Endothelial cell (in vitro differentiated cells): ENCODE measurements around the gene ZNF497. TPM values are rescaled to one million over a fixed set of nuclear protein-coding genes. Genes with fewer than 3 reads are reported as not detected.

Experiments
- DNase-seq: peaks from one replicate; pipeline ENCODE4 v3.0.0; 2021; ENCODE audit warnings: low spot score
- H3K27ac Mint-ChIP-seq: one replicate; pipeline ENCODE4 v1.8.0; 2021; ENCODE audit warnings: mixed read lengths, inconsistent platforms; ENCODE audit not compliant: unreplicated experiment
- H3K27me3 Mint-ChIP-seq: one replicate; pipeline ENCODE4 v1.8.0; 2021; ENCODE audit warnings: mild to moderate bottlenecking, moderate library complexity, mixed read lengths, inconsistent platforms; ENCODE audit not compliant: unreplicated experiment
- H3K36me3 Mint-ChIP-seq: one replicate; pipeline ENCODE4 v1.8.0; 2021; ENCODE audit warnings: mild to moderate bottlenecking, low read depth, mixed read lengths, inconsistent platforms; ENCODE audit not compliant: unreplicated experiment
- H3K4me1 Mint-ChIP-seq: one replicate; pipeline ENCODE4 v1.8.0; 2021; ENCODE audit warnings: mild to moderate bottlenecking, mixed read lengths, inconsistent platforms; ENCODE audit not compliant: unreplicated experiment
- H3K4me3 Mint-ChIP-seq: one replicate; pipeline ENCODE4 v1.8.0; 2021; ENCODE audit warnings: mild to moderate bottlenecking, mixed read lengths, inconsistent platforms; ENCODE audit not compliant: unreplicated experiment
- H3K9me3 Mint-ChIP-seq: one replicate; pipeline ENCODE4 v1.8.0; 2021; ENCODE audit warnings: mixed read lengths, inconsistent platforms; ENCODE audit not compliant: unreplicated experiment
- total RNA-seq: library from RNA; stranded (reverse); fragmentation: NEBNext Ultra II Directional; extraction: Animal tissue kit (Norgen Biotek cat#: 25700); gene quantifications from one replicate; pipeline ENCODE4 v1.2.1, GENCODE V29; 2021; ENCODE audit not compliant: unreplicated experiment
- TF ChIP-seq, protein P1 (sequence below): fragments of 200-600 bp; sonication (generic); IDR thresholded peaks from one replicate; pipeline ENCODE4 v1.5.0; 2021; ENCODE audit warnings: antibody characterized with exemption; ENCODE audit not compliant: unreplicated experiment

The ZNF497 gene
- total RNA-seq, 1 donor from 2014 or later = 3.6 TPM

GRCh38 chr19:58326501-58326913 lies 36.0 kb downstream of the ZNF497 start:
- no peak for DNase-seq
- Mint-ChIP-seq H3K4me3 (no peak overlapping the region), H3K4me1 (peaks cover 7% of the 10 kb centered on the region), H3K27me3 (peaks cover 5% of the 10 kb centered on the region), H3K9me3 (no peaks in the 10 kb centered on the region), H3K36me3 (peaks cover 17% of the 10 kb centered on the region), H3K27ac (no peak overlapping the region)
- TF ChIP-seq, protein P1, sequence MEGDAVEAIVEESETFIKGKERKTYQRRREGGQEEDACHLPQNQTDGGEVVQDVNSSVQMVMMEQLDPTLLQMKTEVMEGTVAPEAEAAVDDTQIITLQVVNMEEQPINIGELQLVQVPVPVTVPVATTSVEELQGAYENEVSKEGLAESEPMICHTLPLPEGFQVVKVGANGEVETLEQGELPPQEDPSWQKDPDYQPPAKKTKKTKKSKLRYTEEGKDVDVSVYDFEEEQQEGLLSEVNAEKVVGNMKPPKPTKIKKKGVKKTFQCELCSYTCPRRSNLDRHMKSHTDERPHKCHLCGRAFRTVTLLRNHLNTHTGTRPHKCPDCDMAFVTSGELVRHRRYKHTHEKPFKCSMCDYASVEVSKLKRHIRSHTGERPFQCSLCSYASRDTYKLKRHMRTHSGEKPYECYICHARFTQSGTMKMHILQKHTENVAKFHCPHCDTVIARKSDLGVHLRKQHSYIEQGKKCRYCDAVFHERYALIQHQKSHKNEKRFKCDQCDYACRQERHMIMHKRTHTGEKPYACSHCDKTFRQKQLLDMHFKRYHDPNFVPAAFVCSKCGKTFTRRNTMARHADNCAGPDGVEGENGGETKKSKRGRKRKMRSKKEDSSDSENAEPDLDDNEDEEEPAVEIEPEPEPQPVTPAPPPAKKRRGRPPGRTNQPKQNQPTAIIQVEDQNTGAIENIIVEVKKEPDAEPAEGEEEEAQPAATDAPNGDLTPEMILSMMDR = no peak

- TF ChIP-seq, protein P1 = no peak
- no peak for DNase-seq
- Mint-ChIP-seq H3K4me1 (peaks cover 7% of the 10 kb centered on the region), H3K4me3 (no peak overlapping the region), H3K27me3 (peaks cover 5% of the 10 kb centered on the region), H3K27ac (no peak overlapping the region), H3K9me3 (no peaks in the 10 kb centered on the region), H3K36me3 (peaks cover 14% of the 10 kb centered on the region)
Observed at GRCh38 chr19:58325311-58326022, 37.1 kb downstream of the ZNF497 start.

DNA sequence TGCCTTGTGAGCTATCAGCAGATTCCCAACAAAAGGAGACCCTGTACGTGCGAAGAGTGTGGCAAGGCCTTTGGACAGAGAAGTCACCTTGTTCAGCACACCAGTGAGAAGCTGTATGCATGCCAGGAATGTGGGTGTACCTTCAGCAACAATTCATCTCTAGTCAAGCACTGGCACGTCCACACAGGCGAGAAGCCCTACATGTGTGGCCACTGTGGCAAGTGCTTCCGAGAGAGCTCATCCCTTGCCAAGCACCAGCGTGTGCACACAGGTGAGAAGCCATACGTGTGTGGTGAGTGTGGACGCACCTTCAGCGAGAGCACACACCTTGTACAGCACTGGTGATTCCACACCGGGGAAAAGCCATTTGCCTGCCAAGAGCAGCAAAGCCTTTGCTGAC lies 43.3 kb downstream of the ZNF497 start:
- TF ChIP-seq, protein P1 = no peak
- no peak overlapping the region for H3K27ac Mint-ChIP-seq
- DNase-seq = no peak
- no peaks in the 10 kb centered on the region for H3K9me3 Mint-ChIP-seq
- no peaks in the 10 kb centered on the region for H3K4me1 Mint-ChIP-seq
- peaks cover 9% of the 10 kb centered on the region for H3K27me3 Mint-ChIP-seq
- peaks cover 22% of the 10 kb centered on the region for H3K36me3 Mint-ChIP-seq
- H3K4me3 Mint-ChIP-seq = no peak overlapping the region

DNA sequence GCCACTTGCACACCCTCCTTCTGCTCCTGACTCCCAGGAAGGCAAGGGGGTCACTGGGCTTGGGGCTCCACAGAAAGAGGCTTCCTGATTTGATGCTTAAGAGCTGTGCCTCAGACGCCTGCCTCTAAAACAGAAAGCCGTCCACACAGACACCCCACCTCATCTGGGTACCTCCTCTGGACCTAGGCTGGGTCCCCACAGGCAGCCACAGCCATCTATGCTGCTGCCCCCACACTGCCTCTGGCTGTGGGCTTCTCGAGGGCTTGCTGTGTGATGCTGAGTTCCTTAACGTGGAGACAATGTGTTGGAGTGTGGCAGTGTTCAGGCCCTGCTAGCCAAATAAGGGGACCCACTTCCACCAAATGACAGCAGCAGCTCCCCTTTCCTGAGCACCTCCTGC lies 44.3 kb downstream of the ZNF497 start:
- DNase-seq = no peak
- Mint-ChIP-seq H3K27ac (no peak overlapping the region), H3K36me3 (peaks cover 24% of the 10 kb centered on the region), H3K27me3 (peaks cover 9% of the 10 kb centered on the region), H3K4me3 (no peak overlapping the region), H3K4me1 (no peaks in the 10 kb centered on the region), H3K9me3 (no peaks in the 10 kb centered on the region)
- TF ChIP-seq, protein P1 = no peak

DNA sequence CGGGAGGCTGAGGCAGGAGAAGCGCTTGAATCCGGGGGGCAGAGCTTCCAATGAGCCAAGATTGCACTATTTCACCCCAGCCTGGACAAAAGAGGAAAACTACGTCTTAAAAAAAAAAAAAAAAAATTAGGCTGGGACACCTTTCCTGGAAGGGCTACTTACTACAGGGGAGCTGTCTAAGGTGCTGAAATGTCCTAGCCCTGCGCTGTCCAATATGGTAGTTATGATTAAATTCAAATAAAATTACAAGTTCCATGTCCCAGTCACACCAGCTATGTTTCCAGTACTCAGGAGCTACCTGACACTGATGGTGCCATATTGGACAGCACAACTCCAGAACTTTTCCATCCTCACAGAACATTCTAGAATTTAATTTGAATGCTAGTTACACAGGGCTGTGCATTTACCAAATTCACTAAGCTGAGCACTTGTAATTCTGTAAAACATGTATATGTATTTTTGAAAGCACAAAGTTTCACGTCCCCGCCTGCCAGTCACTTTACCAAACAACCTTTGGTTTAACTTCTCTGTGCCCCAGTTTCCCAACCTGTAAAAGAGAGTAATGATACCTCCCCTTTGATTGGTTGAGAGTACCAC lies 45.0 kb downstream of the ZNF497 start:
- Mint-ChIP-seq H3K27me3 (peaks cover 6% of the 10 kb centered on the region), H3K36me3 (peaks cover 25% of the 10 kb centered on the region), H3K4me3 (no peak overlapping the region), H3K27ac (no peak overlapping the region), H3K4me1 (no peaks in the 10 kb centered on the region), H3K9me3 (no peaks in the 10 kb centered on the region)
- TF ChIP-seq, protein P1 = no peak
- peak; percentile 31 for DNase-seq
